ENCODE results near the gene SVIL.

The SVIL gene

GRCh38 chr10:29427667-29428066, 207.1 kb downstream of the SVIL start:
- TF ChIP-seq CTCF (IDR thresholded peaks at IDR 0.05; ENCODE audit: low read depth, low read length), result no peak
- no peak overlapping the region for H3K4me3 ChIP-seq (ENCODE audit: low read depth, low read length)

GRCh38 chr10:29426420-29426819, 208.4 kb downstream of the SVIL start:
- no peak overlapping the region for H3K4me3 ChIP-seq (ENCODE audit: low read depth, low read length)
- TF ChIP-seq CTCF (IDR thresholded peaks at IDR 0.05; ENCODE audit: low read depth, low read length), result no peak

- no peak for TF ChIP-seq CTCF (IDR thresholded peaks at IDR 0.05; ENCODE audit: low read depth, low read length)
- H3K4me3 ChIP-seq (ENCODE audit: low read depth, low read length), result no peak overlapping the region
Observed at GRCh38 chr10:29424017-29424416, 210.8 kb downstream of the SVIL start.

GRCh38 chr10:29420744-29421143, 214.0 kb downstream of the SVIL start:
- no peak overlapping the region for H3K4me3 ChIP-seq (ENCODE audit: low read depth, low read length)
- no peak for TF ChIP-seq CTCF (IDR thresholded peaks at IDR 0.05; ENCODE audit: low read depth, low read length)

GRCh38 chr10:29417324-29417723, 217.4 kb downstream of the SVIL start:
- TF ChIP-seq CTCF (IDR thresholded peaks at IDR 0.05; ENCODE audit: low read depth, low read length), result no peak
- H3K4me3 ChIP-seq (ENCODE audit: low read depth, low read length), result no peak overlapping the region

GRCh38 chr10:29415876-29416275, 218.9 kb downstream of the SVIL start:
- TF ChIP-seq CTCF (IDR thresholded peaks at IDR 0.05; ENCODE audit: low read depth, low read length), result no peak
- H3K4me3 ChIP-seq (ENCODE audit: low read depth, low read length), result no peak overlapping the region

GRCh38 chr10:29414501-29414900, 220.3 kb downstream of the SVIL start:
- no peak for TF ChIP-seq CTCF (IDR thresholded peaks at IDR 0.05; ENCODE audit: low read depth, low read length)
- H3K4me3 ChIP-seq (ENCODE audit: low read depth, low read length), result no peak overlapping the region

Data from WI38 (cell line).